Measurements from ENCODE around the gene ADAMTS9. TPM values are rescaled to one million over a fixed set of nuclear protein-coding genes. Genes with fewer than 3 reads are reported as not detected.

ADAMTS9 gene
- total and polyA plus RNA-seq, 2 of the 13 experiments (the other 11 are each of a cell fraction or from before 2014, with no cell fraction given): 0.02 to 0.09 TPM

- no peak for ATAC-seq
These were observed 13.2 kb downstream of the ADAMTS9 start for GRCh38 chr3:64674591-64675076.

More at GRCh38 chr3:64674591-64675076, 13.2 kb downstream of the ADAMTS9 start:
- intact Hi-C loops (cut with micrococcal nuclease; ENCODE audit: unreplicated experiment): no loop called here
- H3K9ac ChIP-seq (ENCODE audit: insufficient read depth, low read depth, low read length): no peak overlapping the region
- FAIRE-seq: no peak
- no peaks in the 10 kb centered on the region for H3K79me2 ChIP-seq (ENCODE audit: insufficient read depth, low read length)
- H3K27me3 ChIP-seq (ENCODE audit: control insufficient read depth in 1 of 2, insufficient read depth in 2 of 2, low read length in 2 of 2): no peaks in the 10 kb centered on the region
- H3K27ac ChIP-seq (ENCODE audit: extremely low read length, insufficient read depth, low read length): no peak overlapping the region
- H2AFZ ChIP-seq (ENCODE audit: low read length): no peak overlapping the region
- no peak overlapping the region for H3K4me3 ChIP-seq (replicated peaks in 1 of 3; ENCODE audit: insufficient read depth in 1 of 3, low read depth in 2 of 3, low read length in 3 of 3)
- ChIA-PET CTCF (ENCODE audit: low intra/inter-chr PET ratio, low total read pairs) (no interaction called here), POLR2A (no interaction called here)
- 66% methylated on average over 4 of the region's 4 CpGs for WGBS (ENCODE audit: low lambda C conversion rate)
- TF ChIP-seq IKZF1 (IDR thresholded peaks at IDR 0.05) (no peak), TCF7L2 (IDR thresholded peaks at IDR 0.05; ENCODE audit: low read depth, low read length) (no peak), TOE1 (CRISPR knock-in tag; IDR thresholded peaks at IDR 0.05) (no peak), RAD21 (CRISPR knock-in tag; IDR thresholded peaks at IDR 0.05) (no peak), ZNF703 (CRISPR knock-in tag; IDR thresholded peaks at IDR 0.05; ENCODE audit: borderline replicate concordance) (no peak), HNF1B (CRISPR knock-in tag; IDR thresholded peaks at IDR 0.05) (no peak), ZNF589 (CRISPR knock-in tag; conservative IDR thresholded peaks at IDR 0.05) (no peak), KLF13 (CRISPR knock-in tag; IDR thresholded peaks at IDR 0.05) (no peak), ZNF629 (CRISPR knock-in tag; conservative IDR thresholded peaks at IDR 0.05) (no peak), AKNA (CRISPR knock-in tag; IDR thresholded peaks at IDR 0.05; ENCODE audit: borderline replicate concordance) (no peak), GTF3A (CRISPR knock-in tag; conservative IDR thresholded peaks at IDR 0.05) (no peak), ARHGAP35 (CRISPR knock-in tag; IDR thresholded peaks at IDR 0.05; ENCODE audit: borderline replicate concordance) (no peak), KDM5A (IDR thresholded peaks at IDR 0.05; ENCODE audit: borderline replicate concordance, low read length) (no peak), NPAS2 (CRISPR knock-in tag; IDR thresholded peaks at IDR 0.05; ENCODE audit: borderline replicate concordance) (no peak), RFX5 (IDR thresholded peaks at IDR 0.05; ENCODE audit: low read depth, low read length) (no peak)
- TF ChIP-seq, protein P1, sequence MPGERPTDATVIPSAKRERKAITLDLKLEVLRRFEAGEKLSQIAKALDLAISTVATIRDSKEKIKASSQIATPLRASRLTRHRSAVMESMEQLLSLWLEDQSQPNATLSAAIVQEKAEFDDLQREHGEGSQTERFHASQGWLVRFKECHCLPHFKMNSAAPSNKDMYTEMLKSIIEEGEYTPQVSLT (CRISPR knock-in tag; IDR thresholded peaks at IDR 0.05; ENCODE audit: borderline replicate concordance, low read depth): no peak
- in situ Hi-C loops (cut with HindIII; ENCODE audit: extremely low pct_ligation_motif_present, low pct_unique_long_range_greater_than_20kb): no loop called here
- no peaks in the 10 kb centered on the region for H3K4me1 ChIP-seq (ENCODE audit: insufficient read depth, low read length)
- H3K9me3 ChIP-seq (ENCODE audit: low read length): no peaks in the 10 kb centered on the region
- no peaks in the 10 kb centered on the region for H3K36me3 ChIP-seq (replicated peaks in 1 of 2; ENCODE audit: control insufficient read depth in 1 of 2, insufficient read depth in 2 of 2, low read length in 2 of 2)
- H4K20me1 ChIP-seq (ENCODE audit: insufficient read depth, low read length): no peaks in the 10 kb centered on the region
- no peak for DNase-seq (ENCODE audit: low spot score)
- no TSS peak for BruUV-seq (replicated peaks)
- no peak overlapping the region for H3K4me2 ChIP-seq (ENCODE audit: low read depth, low read length)
